ENCODE measurements around the gene LAPTM5. TPM values are rescaled to one million over a fixed set of nuclear protein-coding genes. Genes with fewer than 3 reads are reported as not detected.

LAPTM5 gene
- total RNA-seq, 4 donors from 2014 or later, result 8.7 to 21.5 (median 15.6) TPM

DNA sequence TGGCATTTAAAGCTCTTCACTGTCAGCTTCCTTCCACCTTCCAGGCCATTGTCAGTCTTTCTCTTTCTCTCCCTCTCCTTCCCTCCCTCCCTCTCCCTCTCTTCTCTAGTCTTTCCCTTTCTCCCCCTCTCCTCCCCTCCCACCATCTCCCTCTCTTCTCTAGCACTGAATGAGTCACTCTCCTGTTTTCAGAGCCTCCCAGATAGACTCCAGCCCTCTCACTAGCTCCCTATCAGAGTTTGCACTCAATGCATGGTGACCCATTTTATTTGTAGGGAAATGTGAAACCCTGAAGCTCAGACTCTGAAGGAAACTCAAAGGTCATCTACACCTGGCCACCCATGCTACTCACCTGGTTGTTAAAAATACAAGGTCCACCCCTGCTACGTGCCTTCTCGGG, 29.8 kb downstream of the LAPTM5 start:
- TF ChIP-seq, protein P1, sequence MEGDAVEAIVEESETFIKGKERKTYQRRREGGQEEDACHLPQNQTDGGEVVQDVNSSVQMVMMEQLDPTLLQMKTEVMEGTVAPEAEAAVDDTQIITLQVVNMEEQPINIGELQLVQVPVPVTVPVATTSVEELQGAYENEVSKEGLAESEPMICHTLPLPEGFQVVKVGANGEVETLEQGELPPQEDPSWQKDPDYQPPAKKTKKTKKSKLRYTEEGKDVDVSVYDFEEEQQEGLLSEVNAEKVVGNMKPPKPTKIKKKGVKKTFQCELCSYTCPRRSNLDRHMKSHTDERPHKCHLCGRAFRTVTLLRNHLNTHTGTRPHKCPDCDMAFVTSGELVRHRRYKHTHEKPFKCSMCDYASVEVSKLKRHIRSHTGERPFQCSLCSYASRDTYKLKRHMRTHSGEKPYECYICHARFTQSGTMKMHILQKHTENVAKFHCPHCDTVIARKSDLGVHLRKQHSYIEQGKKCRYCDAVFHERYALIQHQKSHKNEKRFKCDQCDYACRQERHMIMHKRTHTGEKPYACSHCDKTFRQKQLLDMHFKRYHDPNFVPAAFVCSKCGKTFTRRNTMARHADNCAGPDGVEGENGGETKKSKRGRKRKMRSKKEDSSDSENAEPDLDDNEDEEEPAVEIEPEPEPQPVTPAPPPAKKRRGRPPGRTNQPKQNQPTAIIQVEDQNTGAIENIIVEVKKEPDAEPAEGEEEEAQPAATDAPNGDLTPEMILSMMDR (IDR thresholded peaks at IDR 0.05), result no peak
- no peak for TF ChIP-seq POLR2A (IDR thresholded peaks at IDR 0.05)
- DNase-seq (ENCODE audit: low spot score in 2 of 2), result no peak
- no peak overlapping the region for H3K4me3 ChIP-seq (ENCODE audit: low read depth, poor library complexity, severe bottlenecking)
- WGBS, 2 donors, result 94 to 97% methylated on average over 2 of the region's 2 CpGs
- intact Hi-C loops (cut with DNase I; ENCODE audit: low total_unique reads), result loop anchor here (5.0 kb wide), 1 partner anchor 754 kb away; no protein-coding TSS in a partner anchor

DNA sequence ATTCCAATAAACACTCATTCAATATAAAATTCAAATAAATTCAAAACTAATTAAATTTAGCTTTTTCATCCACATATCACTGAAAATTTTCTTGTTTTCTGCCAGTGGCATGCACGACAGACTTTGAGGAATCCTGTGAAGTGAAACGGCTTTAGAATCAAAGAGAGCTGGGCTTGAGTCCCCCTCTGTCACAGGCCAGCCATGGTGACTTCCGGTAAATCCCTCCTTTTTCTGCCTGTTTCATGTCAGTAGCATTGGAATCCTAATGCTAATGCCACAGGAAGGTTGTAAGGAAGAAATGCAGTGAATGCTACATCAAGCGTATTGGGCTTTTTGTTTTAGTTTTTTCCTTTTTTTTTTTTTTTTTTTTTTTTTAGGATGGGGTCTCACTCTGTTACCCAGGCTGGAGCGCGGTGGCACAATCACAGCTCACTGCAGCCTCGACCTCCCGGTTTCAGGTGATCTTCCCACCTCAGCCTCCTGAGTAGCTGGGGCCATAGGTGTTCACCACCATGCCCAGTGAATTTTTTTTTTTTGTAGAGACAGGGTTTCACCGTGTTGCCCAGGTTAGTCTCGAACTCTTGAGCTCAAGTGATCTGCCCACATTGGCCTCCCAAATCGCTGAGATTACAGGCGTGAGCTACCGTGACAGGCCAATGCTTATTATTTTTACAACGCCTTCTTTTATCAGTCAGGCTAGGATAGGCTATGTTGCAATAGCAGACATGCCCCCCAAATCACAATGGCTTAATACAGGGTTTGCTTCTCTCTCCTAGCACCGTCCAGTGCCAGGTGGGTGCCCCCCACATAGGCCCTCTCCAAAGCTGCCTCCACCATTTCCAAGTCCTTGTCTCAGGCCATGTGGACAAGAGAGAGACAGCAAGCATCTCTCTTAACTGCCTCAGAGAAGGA, 30.5 kb downstream of the LAPTM5 start:
- intact Hi-C loops (cut with DNase I; ENCODE audit: low total_unique reads), result loop anchor here (5.0 kb wide), 1 partner anchor 755 kb away; no protein-coding TSS in a partner anchor
- no peak overlapping the region for H3K4me3 ChIP-seq (ENCODE audit: low read depth, poor library complexity, severe bottlenecking)
- 86 to 87% methylated on average over 15 of the region's 15 CpGs for WGBS, 2 donors
- no peak for DNase-seq (ENCODE audit: low spot score in 2 of 2)
- TF ChIP-seq, protein P1 (IDR thresholded peaks at IDR 0.05), result no peak
- TF ChIP-seq POLR2A (IDR thresholded peaks at IDR 0.05), result no peak

DNA sequence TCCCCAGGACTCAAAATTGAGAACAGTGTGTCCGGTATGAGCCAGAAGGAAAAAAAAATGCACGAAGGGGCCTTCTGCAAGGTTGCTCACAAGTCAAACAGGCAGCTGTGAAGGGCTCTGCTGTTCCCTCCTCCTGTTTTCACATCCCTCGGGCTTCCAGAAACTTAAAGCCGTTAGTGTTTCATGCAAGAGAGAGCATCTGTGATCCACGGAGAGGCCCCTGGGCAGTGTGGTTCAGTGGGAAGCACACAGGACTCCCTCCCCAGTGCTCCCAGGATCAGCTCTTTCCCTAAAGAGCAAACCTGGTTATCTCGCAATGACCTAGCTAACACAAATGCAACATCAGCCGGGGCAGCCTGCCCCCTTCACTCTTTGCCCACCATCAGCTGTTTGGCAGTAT, 31.3 kb downstream of the LAPTM5 start:
- TF ChIP-seq, protein P1 (IDR thresholded peaks at IDR 0.05), result no peak
- no peak for TF ChIP-seq POLR2A (IDR thresholded peaks at IDR 0.05)
- intact Hi-C loops (cut with DNase I; ENCODE audit: low total_unique reads), result loop anchor here (5.0 kb wide), 1 partner anchor 756 kb away; no protein-coding TSS in a partner anchor
- H3K4me3 ChIP-seq (ENCODE audit: low read depth, poor library complexity, severe bottlenecking), result no peak overlapping the region
- 76 to 82% methylated on average over 7 of the region's 7 CpGs for WGBS, 2 donors
- no peak for DNase-seq (ENCODE audit: low spot score in 2 of 2)

DNA sequence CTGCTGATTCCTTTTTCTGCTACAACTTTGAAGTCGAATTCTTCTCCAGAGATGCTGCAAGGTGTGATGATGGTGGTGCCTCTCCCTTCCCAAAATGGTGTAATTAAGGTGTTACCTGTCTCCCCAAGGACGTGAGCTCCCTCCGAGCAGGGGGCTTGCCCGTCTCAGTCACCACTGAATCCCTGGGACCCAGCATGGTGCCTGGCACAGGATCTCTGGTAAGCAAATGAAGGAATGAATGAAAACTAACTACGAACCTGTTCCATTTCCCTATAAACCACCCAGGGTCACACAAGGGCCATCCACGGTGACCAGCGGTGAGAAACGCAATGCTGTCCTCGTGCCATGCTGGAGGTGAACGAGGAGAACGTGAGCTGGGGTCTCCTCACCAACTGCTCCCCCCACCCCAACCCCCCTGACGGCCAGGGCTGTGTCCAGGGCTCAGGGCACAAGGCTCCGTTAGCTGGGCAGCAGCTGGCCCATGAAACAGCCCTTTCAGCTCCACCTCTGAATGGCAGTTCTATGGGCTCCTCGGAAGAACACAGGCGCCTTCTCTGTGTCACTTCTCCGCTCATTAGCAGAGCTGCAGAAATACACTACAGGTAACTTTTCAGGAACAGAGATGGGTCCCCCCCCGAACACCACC, 32.0 kb downstream of the LAPTM5 start:
- DNase-seq (ENCODE audit: low spot score in 2 of 2), result no peak
- TF ChIP-seq, protein P1 (IDR thresholded peaks at IDR 0.05), result no peak
- TF ChIP-seq POLR2A (IDR thresholded peaks at IDR 0.05), result no peak
- intact Hi-C loops (cut with DNase I; ENCODE audit: low total_unique reads), result loop anchor here (5.0 kb wide), 1 partner anchor 757 kb away; no protein-coding TSS in a partner anchor
- no peak overlapping the region for H3K4me3 ChIP-seq (ENCODE audit: low read depth, poor library complexity, severe bottlenecking)
- WGBS, 2 donors, result 86 to 87% methylated on average over 17 of the region's 17 CpGs

DNA sequence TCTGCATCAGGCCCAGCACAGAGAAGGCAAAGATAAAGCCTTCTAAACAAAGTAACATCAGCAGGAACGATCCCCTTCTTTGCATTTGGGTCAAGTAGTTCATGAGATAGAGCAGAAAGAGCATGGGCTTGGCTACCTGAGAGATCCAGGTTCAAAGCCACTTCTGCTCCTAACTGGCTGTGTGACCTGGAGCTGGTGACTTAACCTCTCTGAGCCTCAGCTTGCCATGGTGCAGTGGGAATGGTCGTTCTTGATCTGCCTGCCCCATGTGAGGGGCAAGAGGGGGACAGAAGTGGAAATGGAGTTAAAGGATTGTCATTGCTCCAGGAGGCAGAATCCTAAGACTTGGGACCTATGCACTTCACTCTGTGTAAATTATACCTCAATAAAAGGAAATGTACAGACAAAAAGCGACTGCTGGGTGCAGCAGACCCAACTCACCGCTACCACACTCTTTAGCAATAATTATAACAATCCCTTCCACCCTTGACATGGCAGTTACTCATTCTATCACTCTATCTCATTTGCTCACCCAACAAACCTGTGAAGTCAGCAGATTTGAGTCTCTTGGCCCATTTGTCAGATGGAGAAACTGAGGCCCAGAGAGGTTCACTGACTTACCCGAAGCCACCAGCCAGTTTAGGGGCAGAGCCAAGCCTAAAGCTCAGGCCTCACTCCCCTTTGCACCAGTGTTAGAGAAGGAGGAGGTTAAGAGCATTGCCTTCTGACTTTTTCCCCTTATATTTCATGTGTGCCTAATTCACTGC, 32.7 kb downstream of the LAPTM5 start:
- WGBS, 2 donors, result 95 to 97% methylated on average over 5 of the region's 5 CpGs
- intact Hi-C loops (cut with DNase I; ENCODE audit: low total_unique reads), result loop anchor here (5.0 kb wide), 2 partner anchors 187 to 757 kb away; no protein-coding TSS in a partner anchor
- TF ChIP-seq POLR2A (IDR thresholded peaks at IDR 0.05), result no peak
- TF ChIP-seq, protein P1 (IDR thresholded peaks at IDR 0.05), result no peak

More for the DNA sequence above, 32.7 kb downstream of the LAPTM5 start:
- no peak overlapping the region for H3K4me3 ChIP-seq (ENCODE audit: low read depth, poor library complexity, severe bottlenecking)
- DNase-seq (ENCODE audit: low spot score in 2 of 2), result no peak
